ENCODE data around the gene NCK2. TPM values are rescaled to one million over a fixed set of nuclear protein-coding genes. Genes with fewer than 3 reads are reported as not detected.

NCK2 gene
- total RNA-seq, 4 donors from 2014 or later: 59.8 to 130 (median 96.2) TPM

DNA sequence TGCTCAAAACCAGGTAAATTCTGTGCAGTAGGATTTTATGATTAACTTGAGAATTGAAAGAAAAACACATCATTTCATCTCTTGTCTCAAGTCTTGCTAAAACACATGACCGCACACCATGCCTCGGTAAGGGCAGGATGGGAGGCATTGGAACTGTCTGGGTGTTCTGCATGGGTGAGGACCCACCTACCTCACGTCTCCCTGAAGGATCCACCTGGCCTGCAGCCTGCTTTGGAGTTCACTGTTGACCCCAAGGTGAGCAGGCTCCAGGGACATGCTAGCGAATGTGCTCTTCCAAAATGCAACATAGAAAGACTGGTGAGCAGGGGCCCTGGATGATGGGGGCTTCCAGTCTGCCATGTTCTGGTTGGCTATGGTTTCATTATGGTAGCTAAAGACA lies 131.5 kb downstream of the NCK2 start:
- Histone ChIP-seq H3K27ac (replicated peaks in 1 of 4) (no peak overlapping the region), H3K9me3 (no peaks in the 10 kb centered on the region), H3K4me1 (peaks cover 8 to 31% (median 13%) of the 10 kb centered on the region in 4 donors), H3K36me3 (peaks cover 0 to 3% (median 2%) of the 10 kb centered on the region in 4 donors), H3K27me3 (no peaks in the 10 kb centered on the region), H3K4me3 (no peak overlapping the region)
- TF ChIP-seq, protein P1, sequence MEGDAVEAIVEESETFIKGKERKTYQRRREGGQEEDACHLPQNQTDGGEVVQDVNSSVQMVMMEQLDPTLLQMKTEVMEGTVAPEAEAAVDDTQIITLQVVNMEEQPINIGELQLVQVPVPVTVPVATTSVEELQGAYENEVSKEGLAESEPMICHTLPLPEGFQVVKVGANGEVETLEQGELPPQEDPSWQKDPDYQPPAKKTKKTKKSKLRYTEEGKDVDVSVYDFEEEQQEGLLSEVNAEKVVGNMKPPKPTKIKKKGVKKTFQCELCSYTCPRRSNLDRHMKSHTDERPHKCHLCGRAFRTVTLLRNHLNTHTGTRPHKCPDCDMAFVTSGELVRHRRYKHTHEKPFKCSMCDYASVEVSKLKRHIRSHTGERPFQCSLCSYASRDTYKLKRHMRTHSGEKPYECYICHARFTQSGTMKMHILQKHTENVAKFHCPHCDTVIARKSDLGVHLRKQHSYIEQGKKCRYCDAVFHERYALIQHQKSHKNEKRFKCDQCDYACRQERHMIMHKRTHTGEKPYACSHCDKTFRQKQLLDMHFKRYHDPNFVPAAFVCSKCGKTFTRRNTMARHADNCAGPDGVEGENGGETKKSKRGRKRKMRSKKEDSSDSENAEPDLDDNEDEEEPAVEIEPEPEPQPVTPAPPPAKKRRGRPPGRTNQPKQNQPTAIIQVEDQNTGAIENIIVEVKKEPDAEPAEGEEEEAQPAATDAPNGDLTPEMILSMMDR (IDR thresholded peaks at IDR 0.05): no peak
- TF ChIP-seq POLR2AphosphoS5 (IDR thresholded peaks at IDR 0.05) (no peak), POLR2A (IDR thresholded peaks at IDR 0.05; ENCODE audit: low read depth) (no peak), EP300 (IDR thresholded peaks at IDR 0.05) (no peak)
- 96% methylated on average over 4 of the region's 4 CpGs for WGBS
- DNase-seq (ENCODE audit: extremely low spot score): no peak
- intact Hi-C loops (cut with DNase I): no loop called here

GRCh38 chr2:105877945-105878344 lies 133.2 kb downstream of the NCK2 start:
- H3K36me3 ChIP-seq: peaks cover 0 to 20% (median 17%) of the 10 kb centered on the region in 4 donors
- 80% methylated on average over 2 of the region's 2 CpGs for WGBS
- no peaks in the 10 kb centered on the region for H3K27me3 ChIP-seq
- no peak for DNase-seq (ENCODE audit: extremely low spot score)
- no peak overlapping the region for H3K27ac ChIP-seq (replicated peaks in 1 of 4)
- H3K9me3 ChIP-seq: no peaks in the 10 kb centered on the region
- TF ChIP-seq EP300 (IDR thresholded peaks at IDR 0.05): no peak
- TF ChIP-seq, protein P1 (IDR thresholded peaks at IDR 0.05): no peak
- no peak for TF ChIP-seq POLR2AphosphoS5 (IDR thresholded peaks at IDR 0.05)
- TF ChIP-seq POLR2A (IDR thresholded peaks at IDR 0.05; ENCODE audit: low read depth): no peak
- H3K4me1 ChIP-seq: peaks cover 9 to 22% (median 13%) of the 10 kb centered on the region in 4 donors
- intact Hi-C loops (cut with DNase I): no loop called here
- H3K4me3 ChIP-seq: no peak overlapping the region

DNA sequence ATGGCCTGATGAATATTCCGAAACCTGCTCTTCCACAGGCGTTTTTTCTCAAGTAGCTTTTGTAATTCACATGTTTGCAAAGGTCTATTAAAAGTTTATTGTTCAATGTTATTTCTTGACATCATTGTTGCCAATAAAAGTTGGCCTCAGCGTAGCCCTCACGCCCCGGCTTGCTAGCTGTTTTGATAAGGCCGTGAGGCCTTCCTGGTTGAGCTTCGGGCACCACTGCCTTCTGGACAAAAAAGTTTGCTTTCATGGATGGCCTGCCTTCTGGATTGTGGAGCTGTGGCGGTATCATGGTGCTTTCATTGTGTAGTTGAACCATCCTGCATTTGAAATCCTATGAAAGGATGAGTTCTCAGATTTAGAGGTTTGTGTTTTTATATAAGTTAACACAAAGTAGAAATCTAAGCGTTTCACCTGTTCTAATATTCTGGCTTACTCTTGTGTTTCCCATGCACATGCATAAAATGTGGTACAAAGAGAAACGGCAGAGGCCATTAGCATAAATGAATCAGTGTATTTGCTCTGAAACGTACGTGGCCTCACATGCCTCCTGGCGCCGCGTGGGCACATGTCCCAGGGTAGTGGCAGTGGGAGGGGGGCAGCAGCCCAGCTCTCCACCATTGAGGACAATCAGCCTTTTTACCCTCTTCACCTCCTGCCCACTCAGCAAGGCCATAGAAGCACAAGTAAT lies 134.5 kb downstream of the NCK2 start:
- H3K9me3 ChIP-seq: no peaks in the 10 kb centered on the region
- peaks cover 18 to 23% (median 20%) of the 10 kb centered on the region in 4 donors for H3K4me1 ChIP-seq
- no peak for TF ChIP-seq EP300 (IDR thresholded peaks at IDR 0.05)
- H3K27me3 ChIP-seq: no peaks in the 10 kb centered on the region
- 95% methylated on average over 15 of the region's 15 CpGs for whole genome bisulfite sequencing
- H3K4me3 ChIP-seq: no peak overlapping the region
- H3K27ac ChIP-seq (replicated peaks in 1 of 4): no peak overlapping the region
- H3K36me3 ChIP-seq: peaks cover 0 to 21% (median 18%) of the 10 kb centered on the region in 4 donors
- intact Hi-C loops (cut with DNase I): no loop called here
- no peak for DNase-seq (ENCODE audit: extremely low spot score)

DNA sequence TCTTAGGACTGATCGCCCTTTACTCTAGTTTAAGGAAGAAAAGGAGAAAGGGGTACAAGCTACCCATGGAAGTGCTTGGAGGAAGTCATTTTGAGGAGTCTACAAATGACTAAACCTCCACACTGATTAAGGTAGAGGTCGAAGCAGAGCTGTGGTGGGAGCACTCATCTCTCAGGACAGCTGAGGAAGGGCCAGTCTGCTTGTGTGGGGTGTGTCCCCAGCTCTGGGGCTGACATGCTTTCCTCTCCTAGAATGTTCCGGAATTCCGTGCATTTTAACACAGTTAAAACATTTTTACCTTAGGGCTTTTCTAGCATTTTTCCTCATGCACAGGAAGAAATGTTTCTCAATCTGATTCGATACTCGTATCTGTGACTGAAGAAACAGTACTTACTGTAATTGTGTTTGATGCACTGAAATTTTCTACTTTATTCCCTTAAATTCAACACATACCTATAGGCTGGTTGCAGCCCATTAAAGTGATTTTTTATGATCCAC lies 135.1 kb downstream of the NCK2 start:
- intact Hi-C loops (cut with DNase I): no loop called here
- Histone ChIP-seq H3K36me3 (peaks cover 0 to 21% (median 18%) of the 10 kb centered on the region in 4 donors), H3K4me1 (peaks cover 20 to 29% (median 24%) of the 10 kb centered on the region in 4 donors), H3K4me3 (no peak overlapping the region), H3K9me3 (no peaks in the 10 kb centered on the region), H3K27ac (replicated peaks in 1 of 4) (no peak overlapping the region), H3K27me3 (no peaks in the 10 kb centered on the region)
- WGBS: 92% methylated on average over 6 of the region's 6 CpGs
- TF ChIP-seq EP300 (IDR thresholded peaks at IDR 0.05) (no peak), POLR2AphosphoS5 (IDR thresholded peaks at IDR 0.05) (no peak), POLR2A (IDR thresholded peaks at IDR 0.05; ENCODE audit: low read depth) (no peak)
- TF ChIP-seq, protein P1 (IDR thresholded peaks at IDR 0.05): no peak
- DNase-seq (ENCODE audit: extremely low spot score): no peak

GRCh38 chr2:105880637-105881036 lies 135.9 kb downstream of the NCK2 start:
- TF ChIP-seq POLR2AphosphoS5 (IDR thresholded peaks at IDR 0.05) (no peak), POLR2A (IDR thresholded peaks at IDR 0.05; ENCODE audit: low read depth) (no peak), EP300 (IDR thresholded peaks at IDR 0.05) (no peak)
- TF ChIP-seq, protein P1 (IDR thresholded peaks at IDR 0.05): no peak
- Histone ChIP-seq H3K27me3 (no peaks in the 10 kb centered on the region), H3K36me3 (peaks cover 0 to 21% (median 18%) of the 10 kb centered on the region in 4 donors), H3K27ac (replicated peaks in 1 of 4) (no peak overlapping the region), H3K4me1 (peaks cover 22 to 37% (median 28%) of the 10 kb centered on the region in 4 donors), H3K4me3 (no peak overlapping the region), H3K9me3 (no peaks in the 10 kb centered on the region)
- 98% methylated on average over 6 of the region's 6 CpGs for WGBS
- intact Hi-C loops (cut with DNase I): no loop called here
- no peak for DNase-seq (ENCODE audit: extremely low spot score)
